GM19372 (cell line): Measurements from ENCODE around the gene OR10AD1.
A peak's percentile ranks its signal among the peaks of the same experiment; 100 is the strongest.
"Not testable (repeated sequence)": the region's sequence is repeated elsewhere in the genome, so short reads cannot be mapped to it uniquely, and the experiment has no call there.

ENCODE experiments used
- ATAC-seq: cut with Tn5 transposase; IDR thresholded peaks from one replicate; pipeline ENCODE4 v1.9.1; 2021; ENCODE audit warnings: mild to moderate bottlenecking, low read depth, moderate library complexity; ENCODE audit not compliant: unreplicated experiment

OR10AD1 gene

DNA sequence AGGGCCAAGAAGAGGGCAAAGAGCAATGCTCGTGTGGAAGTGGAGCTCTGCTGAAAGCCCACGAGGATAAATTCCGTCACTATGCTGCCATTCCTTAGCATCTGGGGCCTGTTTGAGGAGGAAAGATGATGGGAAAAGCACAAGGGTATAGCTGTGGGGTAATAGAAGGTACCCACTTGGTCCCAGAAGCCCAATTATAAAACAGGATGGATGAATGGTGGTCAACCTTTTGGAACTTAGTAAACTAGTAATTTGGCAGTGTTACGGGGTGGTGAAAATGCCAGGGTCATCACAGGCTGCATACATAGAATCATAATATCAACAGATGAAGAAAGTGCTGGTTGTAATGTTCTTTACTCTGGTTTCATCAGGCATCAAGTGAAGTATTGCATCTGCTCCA lies at the start of gene OR10AD1:
TSS of gene OR10AD1 (minus strand) at position 101 of the 400 bp plus-strand sequence. CDS start at position 101, 0 bp downstream.
- ATAC-seq = no peak

- no peak for ATAC-seq
Observed at GRCh38 chr12:48247181-48247966, 44.3 kb upstream of the OR10AD1 start.

GRCh38 chr12:48237162-48237561 lies 34.1 kb upstream of the OR10AD1 start:
- ATAC-seq = no peak

GRCh38 chr12:48235796-48236333 lies 32.8 kb upstream of the OR10AD1 start:
- ATAC-seq = no peak

DNA sequence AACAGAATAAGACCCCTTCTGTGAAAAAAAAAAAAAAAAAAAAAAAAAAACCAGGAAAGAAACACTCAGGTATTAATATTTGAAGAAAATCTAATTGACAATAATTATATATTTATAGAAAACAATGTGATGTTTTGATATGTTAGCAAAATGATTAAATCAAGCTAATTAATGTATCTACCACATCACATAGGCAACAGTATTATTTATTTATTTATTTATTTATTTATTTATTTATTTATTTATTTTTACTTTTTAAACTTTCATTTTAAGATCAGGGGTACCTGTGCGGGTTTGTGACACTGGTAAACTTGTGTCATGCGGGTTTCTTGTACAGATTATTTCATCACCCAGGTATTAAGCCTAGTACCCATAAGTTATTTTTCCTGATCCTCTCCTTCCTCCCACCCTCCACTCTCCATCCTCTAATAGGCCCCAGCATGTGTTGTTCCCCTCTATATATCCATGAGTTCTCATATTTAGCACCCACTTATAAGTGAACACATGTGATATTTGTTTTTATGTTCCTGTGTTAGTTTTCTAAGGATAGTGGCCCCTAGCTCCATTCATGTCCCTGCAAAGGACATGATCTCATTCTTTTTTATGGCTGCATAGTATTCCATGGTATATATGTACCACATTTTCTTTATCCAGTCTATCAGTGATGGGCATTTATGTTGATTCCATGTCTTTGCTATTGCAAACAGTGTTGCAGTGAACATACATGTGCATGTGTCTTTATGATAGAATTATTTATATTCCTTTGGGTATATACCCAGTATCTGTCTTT lies 28.3 kb upstream of the OR10AD1 start:
- not testable (repeated sequence) for ATAC-seq

DNA sequence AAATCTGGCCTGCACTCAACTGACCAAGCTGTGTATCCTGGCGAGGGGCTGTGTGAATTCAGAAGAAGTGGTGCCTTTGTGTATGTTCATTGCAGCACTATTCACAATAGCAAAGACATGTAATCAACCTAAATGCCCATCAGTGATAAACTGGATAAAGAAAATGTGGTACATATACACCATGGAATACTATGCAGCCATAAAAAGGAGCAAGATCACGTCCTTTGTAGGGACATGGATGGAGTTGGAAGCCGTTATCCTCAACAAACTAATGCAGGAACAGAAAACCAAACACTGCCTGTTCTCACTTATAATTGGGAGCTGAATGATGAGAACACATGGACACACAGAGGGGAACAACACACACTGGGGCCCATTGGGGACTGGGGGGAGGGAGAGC lies 21.4 kb upstream of the OR10AD1 start:
- not testable (repeated sequence) for ATAC-seq

- ATAC-seq = no peak
Observed at GRCh38 chr12:48221645-48222044, 18.6 kb upstream of the OR10AD1 start.

DNA sequence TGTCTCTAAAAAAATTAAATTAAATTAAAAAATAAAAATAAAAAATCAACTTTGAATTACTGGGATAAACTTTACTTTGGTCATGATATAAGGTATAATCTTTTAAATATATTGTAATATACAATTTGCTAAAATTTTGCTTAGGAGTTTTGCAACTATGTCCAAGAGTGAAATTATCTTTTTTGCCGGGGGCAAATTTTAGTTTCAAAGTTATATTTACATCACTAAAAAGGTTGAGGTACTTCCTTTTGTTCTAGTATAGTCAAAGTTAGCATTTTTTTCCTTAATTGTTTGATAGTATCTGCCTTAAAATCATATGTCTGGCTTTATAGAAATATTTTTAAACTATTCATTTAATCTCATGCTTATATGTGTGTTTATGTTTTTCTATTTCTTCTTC lies 17.6 kb upstream of the OR10AD1 start:
- no peak for ATAC-seq

DNA sequence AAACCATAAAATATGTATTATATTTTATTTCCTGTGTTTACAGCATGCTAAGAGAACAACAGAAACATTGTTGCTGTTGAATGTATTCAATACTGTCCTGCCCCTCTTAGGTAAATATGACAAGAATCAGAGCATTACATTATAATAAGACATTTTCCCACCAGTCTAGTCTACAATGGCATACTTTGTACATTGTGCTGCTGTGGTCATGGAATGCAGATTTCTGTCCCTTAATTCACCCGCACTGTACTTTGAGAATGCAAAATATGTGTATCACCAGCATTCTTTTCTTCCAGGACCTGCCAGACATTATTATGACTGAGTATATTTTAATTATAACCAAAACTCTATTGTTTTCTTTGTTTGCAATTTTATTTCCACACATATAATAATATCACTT lies 16.5 kb upstream of the OR10AD1 start:
- no peak for ATAC-seq

DNA sequence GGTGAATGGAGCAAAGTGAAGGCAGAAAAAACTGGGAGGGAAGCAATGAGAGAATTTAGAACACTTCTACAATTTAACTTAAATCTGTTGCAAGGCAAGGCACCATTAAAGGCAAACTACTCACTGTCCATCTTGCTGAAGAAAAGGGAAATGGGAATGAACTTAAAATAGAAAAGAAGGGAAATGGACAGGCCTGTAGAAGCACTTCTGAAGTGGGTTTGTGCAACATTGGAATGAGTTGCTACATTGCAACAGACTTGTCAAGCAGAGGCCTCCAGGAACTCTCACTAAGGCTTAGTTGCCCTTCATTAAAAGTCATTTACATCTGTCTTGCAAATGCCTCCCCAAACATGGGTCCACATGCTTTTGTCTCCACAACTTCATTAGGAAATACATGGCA lies 13.7 kb upstream of the OR10AD1 start:
- no peak for ATAC-seq

GRCh38 chr12:48209495-48209894 lies 6.4 kb upstream of the OR10AD1 start:
- ATAC-seq = not testable (repeated sequence)

- no peak for ATAC-seq
Observed at GRCh38 chr12:48202766-48203165, 326 bp downstream of the OR10AD1 start.

DNA sequence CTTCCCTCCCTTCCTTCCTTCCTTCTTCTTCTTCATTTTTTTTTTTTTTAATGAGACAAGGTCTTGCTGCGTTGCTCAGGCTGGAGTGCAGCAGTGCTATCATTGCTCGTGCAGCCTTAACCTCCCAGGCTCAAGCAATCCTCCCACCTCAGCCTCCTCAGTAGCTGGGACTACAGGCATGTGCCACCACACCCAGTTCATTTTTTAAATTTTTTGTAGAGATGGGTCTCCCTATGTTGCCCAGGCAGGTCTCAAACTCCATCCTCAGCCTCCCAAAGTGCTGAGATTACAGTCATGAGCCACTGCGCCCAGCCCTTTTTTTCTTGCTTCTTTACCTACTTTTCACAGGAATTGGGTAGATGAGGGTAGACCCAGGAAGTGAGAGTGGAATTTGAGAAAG lies 1.6 kb downstream of the OR10AD1 start:
- no peak for ATAC-seq

- no peak for ATAC-seq
Observed at GRCh38 chr12:48201091-48201490, 2.0 kb downstream of the OR10AD1 start.

GRCh38 chr12:48199774-48200221 lies 3.3 kb downstream of the OR10AD1 start:
- ATAC-seq = no peak

DNA sequence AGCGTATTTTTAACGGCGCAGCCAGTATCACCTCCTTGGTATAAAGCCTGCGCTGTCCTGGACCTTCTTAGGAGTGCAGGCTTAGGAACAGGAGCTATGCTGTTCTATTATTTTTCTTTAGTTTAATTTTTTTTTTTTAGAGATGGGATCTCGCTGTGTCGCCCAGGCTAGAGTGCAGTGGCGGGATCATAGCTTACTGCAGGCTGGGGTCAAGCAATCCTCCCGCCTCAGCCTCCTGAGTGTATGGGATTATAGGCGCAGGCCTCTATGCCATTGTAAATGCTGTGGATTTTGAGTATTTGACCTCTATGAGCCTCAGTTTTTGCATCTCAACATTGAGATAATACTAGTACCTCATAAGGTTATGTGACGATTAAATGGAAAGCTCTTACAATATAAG lies 4.1 kb downstream of the OR10AD1 start:
- no peak for ATAC-seq

DNA sequence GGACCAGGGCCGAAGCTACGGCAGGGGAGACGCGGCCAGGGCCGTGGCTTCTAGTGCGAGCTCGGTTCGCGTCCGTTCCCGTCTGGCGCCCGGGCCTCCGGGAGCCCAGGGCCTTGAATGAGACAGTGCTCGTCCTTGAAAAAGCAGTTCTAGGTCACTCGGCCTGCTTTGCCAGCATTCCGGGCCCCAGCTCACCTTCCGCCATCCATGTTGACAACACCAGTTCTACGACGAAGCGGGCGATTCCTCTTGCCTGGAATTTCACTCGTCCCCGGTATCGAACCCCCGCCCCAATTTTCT lies 4.5 kb downstream of the OR10AD1 start:
- no peak for ATAC-seq

GRCh38 chr12:48197971-48198671 lies 5.0 kb downstream of the OR10AD1 start:
- peak; percentile 99 for ATAC-seq

GRCh38 chr12:48197549-48197970 lies 5.5 kb downstream of the OR10AD1 start:
- ATAC-seq = peak; percentile 29

- ATAC-seq = no peak
Observed at GRCh38 chr12:48194799-48195201, 8.3 kb downstream of the OR10AD1 start.

DNA sequence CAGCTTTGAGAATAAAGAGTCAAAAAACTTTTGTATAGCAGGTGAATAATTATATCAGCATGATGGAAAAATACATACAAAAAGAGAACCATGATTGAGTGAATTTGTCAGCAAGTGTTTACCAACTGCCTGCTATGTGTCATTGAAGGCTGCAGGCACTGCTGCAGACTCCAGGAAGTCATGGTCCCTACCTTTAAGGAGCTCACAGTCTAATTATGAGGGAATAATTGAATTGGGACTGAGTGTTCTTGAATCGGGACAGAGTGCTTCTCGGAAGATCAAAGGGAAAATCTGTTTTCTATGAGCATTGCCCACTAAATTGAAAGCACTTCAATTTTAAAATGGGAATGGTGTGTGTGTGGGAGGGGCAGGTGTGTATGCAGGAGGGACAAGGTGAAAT lies 9.5 kb downstream of the OR10AD1 start:
- ATAC-seq = no peak
